Fibroblast of gingiva (primary cell): ENCODE results near the gene FAM171A1.
"Not testable (repeated sequence)": the region's sequence is repeated elsewhere in the genome, so short reads cannot be mapped to it uniquely, and the experiment has no call there.

Experiments
- DNase-seq: peaks from one replicate; pipeline ENCODE4 v3.0.0-alpha.2; 2011; ENCODE audit warnings: low read depth

FAM171A1 gene

DNA sequence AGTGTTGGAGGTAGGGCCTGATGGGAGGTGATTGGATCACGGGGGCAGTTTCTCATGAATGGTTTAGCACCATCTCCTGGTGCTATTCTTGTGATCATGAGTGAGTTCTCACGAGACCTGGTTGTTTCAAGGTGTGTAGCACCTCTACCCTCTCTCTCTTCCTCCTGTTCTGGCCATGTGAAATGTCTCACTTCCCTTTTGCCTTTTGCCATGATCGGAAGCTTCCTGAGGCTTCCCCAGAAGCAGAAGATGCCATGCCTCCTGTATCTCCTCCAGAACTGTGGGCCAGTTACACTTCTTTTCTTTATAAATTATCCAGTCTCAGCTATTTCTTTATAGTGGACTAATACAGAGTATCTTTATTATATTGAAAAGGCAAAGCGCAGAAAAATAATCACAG is 90.1 kb downstream of the FAM171A1 start:
- DNase-seq, result no peak

DNA sequence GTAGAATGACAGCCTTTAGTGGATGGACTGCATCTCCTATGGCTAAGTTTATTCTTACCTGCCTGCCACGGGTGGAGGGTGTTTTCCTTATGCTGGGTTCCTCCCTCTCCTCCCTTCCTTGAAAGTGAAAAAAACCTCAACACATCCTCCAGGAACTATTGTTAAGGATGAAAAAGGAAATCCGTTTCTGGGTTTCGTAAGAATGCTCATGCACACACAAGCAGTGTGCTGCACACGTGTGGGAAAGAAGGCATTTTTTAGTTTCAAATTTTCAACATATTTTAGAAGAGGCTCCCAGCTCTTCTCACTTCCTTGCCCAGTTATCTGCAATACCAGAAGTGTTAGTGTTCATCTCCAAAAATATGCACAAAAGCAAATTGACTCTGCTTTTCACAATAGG is 90.6 kb downstream of the FAM171A1 start:
- DNase-seq, result no peak

DNA sequence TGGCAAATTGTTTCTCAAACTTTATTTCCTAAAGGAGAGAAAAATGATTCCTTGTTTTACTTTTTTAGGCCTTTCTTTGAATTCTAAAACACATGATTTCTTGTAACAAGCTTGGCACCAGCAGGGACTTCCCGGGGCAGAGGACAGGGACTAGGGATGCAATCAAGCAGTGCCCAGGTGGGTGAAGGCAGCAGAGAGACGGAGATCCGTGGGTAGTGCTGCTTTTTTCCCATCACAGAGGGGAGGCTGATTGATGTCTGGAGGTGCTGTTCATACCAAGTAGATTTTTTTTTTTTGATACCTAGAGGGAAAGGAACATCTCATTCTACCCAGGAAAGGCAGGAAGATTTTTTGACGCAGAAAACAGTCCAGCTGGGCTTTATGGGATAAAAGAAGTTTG is 91.9 kb downstream of the FAM171A1 start:
- no peak for DNase-seq

DNA sequence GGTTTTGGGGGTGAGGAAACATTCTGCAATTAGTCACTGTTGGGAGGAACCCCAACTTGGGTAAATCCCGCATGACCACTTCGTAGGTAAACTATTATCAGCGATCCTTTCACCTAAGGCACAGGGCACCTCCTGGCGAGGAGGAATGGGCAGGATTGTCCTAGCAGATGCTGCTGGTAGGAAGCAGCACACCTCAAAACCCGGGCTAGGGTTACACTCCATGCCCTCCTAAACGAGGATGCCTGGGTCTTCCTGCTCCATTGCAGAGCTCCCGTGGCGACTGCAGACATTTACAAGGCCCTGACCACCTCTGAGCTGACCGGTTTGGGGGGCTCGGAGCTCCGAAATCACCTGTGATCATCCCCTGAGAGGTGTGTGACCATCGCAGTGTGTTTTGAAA is 92.3 kb downstream of the FAM171A1 start:
- DNase-seq, result no peak

DNA sequence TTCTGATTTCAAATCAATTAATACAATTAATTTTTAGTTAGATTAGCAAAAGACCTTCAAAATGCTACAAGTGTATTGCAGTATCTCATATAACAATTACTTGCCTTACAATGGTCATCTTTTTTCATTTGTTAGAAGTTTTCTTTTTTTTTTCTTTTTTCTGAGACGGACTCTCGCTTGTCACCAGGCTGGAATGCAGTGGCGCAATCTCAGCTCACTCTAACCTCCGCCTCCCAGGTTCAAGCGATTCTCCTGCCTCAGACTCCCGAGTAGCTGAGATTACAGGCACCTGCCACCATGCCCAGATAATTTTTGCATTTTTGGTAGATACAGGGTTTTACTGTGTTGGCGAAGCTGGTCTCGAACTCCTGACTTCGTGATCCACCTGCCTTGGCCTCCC is 95.0 kb downstream of the FAM171A1 start:
- not testable (repeated sequence) for DNase-seq

DNA sequence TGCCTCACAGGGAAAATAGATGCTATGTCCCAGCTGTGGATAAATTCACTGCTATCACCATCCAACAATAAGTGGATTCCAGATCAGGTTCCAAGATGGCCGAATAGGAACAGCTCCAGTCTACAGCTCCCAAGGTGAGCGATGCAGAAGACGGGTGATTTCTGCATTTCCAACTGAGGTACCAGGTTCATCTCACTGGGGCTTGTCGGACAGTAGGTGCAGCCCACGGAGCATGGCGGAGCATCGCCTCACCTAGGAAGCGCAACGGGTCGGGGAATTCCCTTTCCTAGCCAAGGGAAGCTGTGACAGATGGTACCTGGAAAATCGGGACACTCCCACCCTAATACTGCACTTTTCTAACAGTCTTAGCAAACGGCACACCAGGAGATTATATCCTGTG is 101.3 kb downstream of the FAM171A1 start:
- not testable (repeated sequence) for DNase-seq

DNA sequence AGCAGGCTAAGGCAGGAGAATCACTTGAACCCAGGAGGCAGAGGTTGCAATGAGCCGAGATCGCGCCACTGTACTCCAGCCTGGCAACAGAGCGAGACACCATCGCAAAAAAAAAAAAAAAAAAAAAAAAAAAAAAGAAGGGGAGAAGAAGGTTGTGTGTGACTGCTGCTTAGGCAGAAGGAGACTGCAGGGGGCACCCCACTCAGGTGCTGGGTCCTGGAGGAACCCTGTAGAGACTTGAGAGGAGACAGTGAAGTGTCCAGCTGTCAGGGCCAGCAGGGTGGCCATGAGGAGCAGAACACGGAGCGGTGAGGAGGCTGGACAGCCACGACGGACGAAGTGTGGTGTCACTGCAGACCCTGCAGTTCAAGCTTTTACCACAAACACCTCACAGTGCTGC is 103.6 kb downstream of the FAM171A1 start:
- DNase-seq, result no peak

DNA sequence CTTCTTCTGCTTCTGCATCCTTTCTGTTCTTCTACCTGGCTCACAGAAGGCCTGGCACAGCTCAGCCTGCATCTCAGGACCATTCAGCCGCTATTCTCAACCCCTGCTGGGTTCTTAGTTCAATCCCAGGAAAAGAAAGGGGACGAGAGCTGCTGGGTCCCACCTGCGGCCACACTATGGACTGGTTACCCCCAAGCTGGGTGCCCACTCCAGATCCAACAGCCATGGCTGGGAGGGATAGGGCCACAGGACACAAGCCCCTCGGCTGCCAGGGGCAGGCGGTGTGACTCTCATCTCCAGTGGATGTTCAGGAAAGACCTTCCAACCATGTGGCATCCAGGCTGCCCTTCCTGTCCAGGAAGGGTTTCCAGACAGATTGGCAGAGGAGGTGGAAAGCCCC is 105.0 kb downstream of the FAM171A1 start:
- DNase-seq, result no peak

DNA sequence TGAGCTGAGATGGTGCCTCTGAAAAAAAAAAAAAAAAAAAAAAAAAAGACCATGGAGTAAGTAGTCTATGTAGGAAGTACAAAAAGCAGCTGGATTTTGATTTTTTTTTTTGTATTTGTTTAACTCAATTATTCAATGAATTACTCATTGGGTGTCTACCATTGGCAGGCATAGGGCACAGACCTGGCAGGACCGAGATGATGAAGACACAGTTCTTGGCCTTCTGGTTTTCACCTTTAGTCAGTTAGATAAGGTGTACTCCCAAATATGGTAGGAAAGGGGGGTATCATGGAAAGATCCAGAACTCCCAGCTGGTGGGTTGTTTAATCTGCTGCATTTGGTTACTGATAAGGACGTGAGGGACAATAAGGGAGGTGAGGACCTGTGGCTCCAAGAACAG is 105.5 kb downstream of the FAM171A1 start:
- DNase-seq, result no peak

DNA sequence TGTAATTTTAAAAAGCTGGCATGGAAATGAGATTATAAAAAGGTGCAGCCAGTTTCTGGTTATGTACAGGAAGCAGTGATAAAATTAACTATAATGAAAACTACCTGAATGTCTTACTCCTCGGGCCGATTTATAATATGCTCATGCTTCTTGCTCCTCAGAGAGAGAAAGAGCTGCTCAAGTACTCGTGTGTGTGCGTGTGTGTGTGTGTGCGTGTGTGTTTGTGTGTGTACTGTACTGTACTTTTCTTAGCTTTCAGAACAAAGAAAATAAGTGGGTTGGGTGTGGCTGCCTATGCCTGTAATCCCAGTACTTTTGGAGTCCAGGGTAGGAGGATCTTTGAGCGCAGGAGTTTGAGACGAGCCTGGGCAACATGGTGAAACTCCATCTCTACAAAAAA is 106.0 kb downstream of the FAM171A1 start:
- DNase-seq, result no peak

DNA sequence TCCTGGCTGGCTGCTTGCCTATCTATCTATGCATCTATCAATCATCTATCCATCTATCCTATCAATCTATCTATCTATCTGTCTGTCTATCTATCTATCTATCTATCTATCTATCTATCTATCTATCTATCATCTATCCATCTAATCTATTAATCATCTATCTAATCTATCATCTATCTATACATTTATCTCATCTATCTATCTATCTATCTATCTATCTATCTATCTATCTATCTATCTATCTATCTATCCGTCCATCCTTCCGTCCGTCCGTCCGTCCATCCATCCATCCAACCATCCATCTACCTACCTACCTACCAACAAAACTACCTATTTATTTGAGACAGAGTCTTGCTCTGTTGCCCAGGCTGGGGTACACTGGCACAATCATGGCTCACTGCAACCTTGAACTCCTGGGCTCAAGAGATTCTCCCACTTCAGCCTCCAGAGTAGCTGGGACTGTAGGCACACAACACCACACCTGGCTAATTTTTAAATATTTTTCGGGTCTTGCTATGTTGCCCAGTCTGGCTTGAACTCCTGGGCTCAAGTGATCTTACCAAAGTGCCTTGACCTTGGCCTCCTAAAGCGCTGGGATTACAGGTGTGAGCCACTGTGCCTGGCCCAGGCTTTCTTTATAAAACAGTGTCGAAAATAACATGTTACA is 107.3 kb downstream of the FAM171A1 start:
- DNase-seq, result no peak

DNA sequence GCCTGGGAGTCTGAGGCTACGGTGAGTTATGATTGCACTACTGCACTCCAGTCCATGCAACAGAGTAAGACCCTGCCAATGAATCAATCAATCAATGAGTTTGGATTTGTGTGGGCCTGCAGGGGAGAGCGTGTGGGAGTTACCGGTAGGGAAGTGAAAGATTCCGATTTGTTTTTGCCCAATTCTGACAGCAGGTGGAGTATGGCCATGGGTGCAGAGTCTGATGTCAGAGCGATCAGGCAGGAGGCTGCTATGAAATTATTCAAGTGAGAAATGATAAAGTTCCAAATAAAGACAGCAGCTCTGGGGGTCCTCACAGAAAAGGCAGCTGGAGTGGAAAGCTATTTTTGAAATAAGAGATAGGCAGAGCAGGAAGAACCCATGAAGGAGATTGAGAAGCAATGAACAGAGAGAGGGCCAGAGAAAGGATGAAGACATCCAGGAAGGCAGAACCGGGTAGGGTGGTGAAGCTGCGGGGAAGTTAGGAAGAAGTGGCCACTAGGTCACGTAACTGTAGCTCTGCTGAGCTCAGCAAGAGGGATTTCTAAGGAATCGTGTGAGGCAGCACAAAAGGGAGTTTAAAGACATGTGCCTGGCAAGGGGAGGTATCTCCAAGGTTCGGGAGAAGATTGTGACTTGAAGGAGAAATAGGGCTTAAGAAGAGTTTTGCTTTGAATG is 108.9 kb downstream of the FAM171A1 start:
- peak; percentile 14 for DNase-seq

DNA sequence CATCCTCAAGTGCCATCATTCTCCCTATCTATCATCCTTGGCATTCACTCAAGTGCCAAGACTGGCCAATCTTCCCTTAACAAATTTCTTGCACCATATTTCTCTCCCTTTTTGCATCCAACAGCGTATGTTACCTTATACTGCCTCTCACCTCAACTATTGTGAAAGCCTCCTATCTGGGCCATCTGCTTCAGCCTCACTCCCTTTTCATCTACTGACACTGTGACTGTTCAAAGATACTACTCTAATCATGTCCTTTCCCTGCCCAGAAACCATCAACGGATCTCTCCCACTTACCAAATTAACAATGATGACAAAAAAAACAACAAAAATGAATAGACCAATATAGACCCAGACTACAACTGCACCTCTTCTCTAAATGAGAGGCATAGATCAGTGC is 112.0 kb downstream of the FAM171A1 start:
- DNase-seq, result no peak

DNA sequence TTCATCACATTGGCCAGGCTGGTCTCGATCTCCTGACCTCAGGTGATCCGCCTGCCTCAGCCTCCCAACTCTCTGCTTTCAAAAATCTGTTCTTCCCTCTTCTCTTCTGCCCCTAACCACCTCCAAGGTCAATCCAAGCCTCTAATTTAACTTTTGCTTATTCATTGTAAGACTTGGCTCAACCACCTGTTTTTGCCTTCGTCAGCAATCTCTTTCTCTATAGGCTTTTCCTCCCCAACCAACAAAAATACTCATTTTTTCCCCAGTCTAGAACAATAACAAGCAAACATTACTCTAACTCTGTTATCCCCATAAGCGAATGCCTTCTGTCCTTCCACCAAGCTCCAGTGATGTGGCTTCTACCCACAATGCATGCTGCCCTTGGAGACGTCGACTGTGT is 112.8 kb downstream of the FAM171A1 start:
- no peak for DNase-seq

DNA sequence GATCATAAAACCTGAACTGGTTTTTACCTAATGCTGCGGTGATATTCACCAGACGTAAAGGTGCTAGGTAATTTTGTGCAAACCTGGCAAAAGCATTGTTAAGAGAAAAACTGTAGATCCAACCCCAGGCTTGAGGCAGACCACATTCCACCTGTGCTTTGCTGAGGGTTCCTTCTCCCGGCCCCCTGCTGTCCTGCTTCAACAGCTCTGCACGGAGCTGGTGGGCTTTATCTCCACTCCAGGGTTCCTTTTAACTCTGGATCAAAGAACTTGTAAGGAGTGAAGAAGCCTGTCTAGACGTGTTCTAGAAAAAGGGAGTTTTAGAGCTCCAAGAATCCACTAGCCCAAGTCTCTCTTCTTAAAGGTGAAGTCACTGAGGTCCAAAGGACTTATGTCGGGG is 115.1 kb downstream of the FAM171A1 start:
- no peak for DNase-seq

DNA sequence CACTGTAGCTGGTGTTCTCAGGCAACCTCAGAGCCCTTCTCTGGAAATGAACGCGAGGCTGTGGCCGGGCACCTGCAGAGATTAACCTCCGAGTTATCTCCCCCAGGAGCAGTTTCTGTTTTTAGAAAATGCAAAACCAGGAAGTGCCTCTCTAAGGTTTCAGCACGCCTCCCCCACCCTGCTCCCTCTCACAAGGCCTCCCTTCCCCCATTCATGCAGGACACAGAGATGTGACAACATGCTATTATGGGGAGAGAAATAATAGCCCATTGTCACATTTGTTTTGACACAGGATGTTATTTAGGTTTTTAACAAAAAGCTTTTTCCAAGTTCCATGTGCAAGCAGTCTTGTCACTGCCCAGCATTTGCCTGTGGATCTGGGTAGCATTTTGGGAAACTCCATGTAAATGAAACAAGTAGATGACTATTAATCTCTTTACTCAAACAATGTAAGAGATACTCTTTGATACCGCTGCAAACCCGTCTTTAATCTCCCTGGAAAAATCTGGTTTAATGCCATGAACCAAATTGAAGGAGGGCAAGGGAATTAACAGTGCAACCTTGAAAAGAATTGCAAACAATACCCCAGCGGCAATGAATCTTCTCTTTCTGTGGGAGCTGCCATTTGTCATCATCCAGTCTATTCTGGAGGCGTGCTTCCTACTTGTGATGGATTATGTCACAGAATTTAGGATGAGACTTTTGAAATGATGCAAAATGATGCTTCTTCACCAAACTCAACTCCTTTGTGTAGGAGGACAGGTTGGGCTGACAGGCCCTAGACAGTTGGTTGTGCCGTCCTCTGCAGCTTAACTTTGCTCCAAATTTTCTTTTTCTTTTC is 116.1 kb downstream of the FAM171A1 start:
- DNase-seq, result no peak

DNA sequence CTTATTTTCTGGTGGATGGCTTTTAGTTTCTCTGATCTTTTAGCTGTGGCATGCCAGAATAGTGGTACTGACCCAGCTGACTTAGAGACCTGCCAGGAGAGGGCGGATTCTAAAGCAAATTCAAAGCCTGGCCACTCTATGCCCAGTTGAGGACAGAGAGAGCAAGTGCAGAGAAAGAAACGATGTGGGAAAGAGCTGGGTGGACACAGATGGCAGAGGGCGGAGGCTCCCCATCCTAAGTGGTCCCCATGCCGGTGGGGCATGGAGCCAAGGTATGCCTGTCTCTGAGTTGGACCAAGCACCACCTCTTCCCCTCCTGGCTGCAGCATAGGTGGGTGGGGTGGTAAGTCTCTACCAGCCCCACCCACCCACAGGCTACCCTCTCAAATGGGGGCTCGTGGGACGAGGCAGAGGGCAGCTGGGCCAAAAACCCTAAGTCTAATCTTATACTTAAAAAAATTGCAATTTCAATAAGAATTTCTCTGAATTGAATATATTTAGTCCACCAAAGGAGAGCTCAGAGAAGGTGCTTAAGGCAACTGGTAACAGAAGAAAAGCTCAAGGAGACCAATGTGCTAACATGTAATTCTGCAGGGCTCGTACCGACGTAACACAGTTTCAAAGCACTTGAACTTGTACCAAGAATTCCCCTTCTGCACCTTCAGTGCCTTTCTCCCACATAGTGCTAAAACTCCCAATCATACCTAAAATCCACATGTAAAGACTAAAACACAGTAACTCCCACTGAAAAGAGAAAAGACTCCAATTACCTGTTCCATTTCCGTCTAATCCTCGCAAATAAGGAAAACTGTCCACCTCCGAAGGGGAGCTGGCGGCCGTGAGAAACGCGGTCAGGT is 116.9 kb downstream of the FAM171A1 start:
- DNase-seq, result no peak

DNA sequence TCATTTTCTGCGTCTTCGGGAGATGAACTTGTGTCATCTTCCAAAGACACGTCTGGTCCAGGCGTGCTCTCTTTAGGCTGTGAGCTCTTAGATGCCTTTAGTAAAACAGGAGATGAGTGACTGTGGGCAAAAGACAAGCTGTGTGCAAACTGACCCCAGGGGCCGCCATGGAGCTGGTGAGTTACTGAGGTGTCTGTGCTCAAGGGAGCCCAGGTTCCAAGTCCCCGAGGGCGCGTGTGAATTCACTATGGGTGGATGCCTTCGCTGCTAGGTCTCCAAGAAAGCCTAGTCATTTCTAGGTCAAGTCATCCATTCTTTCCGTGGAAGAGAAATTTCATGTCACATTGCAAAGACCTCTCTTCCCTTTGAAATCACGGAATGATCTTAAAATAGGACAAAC is 118.7 kb downstream of the FAM171A1 start:
- no peak for DNase-seq

DNA sequence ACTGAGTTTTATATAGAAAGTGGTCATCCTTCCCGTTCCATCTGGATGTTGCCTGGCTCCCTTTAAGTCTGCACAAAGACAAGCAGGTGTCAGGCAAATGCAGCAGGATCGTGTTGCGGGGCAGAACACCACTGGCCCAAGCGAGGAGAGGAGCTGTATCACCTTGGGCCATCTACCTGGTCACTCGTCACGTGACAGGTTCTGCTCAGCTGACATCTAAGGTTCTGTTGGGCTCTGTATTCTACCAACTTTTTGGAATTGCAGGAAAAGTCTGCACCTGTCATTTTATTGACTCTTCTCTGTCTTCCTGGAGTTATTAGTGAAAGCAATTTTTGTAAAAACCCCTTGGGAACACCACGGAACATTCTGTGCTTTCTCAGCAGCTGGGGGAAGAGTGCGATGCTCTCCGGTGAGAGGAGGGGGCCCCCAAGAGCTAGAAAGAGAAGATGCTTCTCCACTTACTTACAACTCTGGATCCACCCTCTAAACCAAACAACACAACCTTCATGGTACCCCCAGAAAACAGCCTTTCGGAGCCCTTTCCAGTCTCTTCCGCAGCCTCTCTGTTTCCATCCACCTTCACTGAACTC is 119.2 kb downstream of the FAM171A1 start:
- DNase-seq, result no peak

DNA sequence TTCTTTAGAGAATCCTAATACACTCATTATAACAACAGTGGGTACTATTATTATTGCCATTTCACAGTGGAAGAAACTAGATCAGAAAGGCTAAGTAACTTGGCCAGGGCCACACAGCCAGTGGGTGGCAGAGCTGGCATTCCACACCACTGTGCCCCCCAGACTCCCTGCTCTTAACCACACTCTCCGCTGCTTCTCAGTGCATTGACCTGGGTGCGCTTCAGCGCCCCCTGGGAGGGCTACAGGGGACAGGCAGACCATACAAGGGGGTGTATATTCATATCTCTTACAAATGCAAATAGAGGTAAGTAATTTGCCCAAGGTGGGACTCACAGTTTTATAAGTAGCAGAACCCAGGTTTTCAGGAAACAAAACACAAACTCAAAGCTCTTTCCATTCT is 125.6 kb downstream of the FAM171A1 start:
- DNase-seq, result no peak

DNA sequence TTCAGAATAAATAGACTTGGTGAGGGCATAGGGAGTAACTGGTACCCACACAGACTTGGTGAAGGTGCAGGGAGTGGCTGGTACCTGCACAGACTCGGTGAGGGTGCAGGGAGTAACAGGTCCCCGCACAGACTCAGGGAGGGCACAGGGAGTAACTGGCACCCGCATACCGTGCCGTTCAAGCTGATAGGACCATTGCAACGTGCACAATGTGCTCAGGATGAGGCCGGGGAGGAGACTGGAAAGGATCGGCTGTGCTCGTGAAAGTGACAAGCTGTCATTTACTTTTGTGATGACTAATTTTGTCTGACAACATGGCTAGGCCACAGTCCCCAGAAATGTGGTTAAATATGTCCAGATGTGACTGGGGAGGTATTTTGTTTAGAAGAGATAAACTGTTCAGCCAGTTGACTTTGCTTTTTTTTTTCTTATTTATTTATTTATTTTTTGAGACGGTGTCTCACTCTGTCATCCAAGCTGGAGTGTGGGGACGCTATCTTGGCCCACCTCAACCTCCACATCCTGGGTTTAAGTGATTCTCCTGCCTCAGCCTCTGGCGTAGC is 126.4 kb downstream of the FAM171A1 start:
- no peak for DNase-seq
